CD1c-positive myeloid dendritic cell (primary cell): ENCODE measurements around the gene TSPEAR.
A peak's percentile ranks its signal among the peaks of the same experiment; 100 is the strongest.
"Not testable (repeated sequence)": the region's sequence is repeated elsewhere in the genome, so short reads cannot be mapped to it uniquely, and the experiment has no call there.

ENCODE experiments used
- DNase-seq: peaks from one replicate; pipeline ENCODE4 v3.0.0-alpha.2; 2016; ENCODE audit errors: extremely low spot score

The TSPEAR gene

DNA sequence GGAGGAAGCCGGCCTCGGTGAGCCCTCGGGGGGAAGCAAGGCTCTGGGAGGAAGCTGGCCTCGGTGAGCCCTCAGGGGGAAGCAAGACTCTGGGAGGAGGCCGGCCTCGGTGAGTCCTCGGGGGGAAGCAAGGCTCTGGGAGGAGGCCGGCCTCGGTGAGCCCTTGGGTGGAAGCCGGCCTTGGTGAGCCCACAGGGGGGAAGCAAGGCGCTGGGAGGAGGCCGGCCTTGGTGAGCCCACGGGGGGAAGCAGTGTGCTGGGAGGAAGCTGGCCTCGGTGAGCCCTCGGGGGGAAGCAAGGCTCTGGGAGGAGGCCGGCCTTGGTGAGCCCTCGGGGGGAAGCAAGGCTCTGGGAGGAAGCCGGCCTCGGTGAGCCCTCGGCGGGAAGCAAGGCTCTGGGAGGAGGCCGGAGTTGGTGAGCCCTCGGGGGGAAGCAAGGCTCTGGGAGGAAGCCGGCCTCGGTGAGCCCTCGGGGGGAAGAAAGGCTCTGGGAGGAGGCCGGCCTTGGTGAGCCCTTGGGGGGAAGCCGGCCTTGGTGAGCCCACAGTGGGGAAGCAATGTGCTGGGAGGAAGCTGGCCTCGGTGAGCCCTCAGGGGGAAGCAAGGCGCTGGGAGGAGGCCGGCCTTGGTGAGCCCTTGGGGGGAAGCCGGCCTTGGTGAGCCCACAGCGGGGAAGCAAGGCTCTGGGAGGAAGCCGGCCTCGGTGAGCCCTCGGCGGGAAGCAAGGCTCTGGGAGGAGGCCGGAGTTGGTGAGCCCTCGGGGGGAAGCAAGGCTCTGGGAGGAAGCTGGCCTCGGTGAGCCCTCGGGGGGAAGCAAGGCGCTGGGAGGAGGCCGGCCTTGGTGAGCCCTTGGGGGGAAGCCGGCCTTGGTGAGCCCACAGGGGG, 208.1 kb downstream of the TSPEAR start:
- not testable (repeated sequence) for DNase-seq

- no peak for DNase-seq
Observed at GRCh38 chr21:44502171-44502958, 209.0 kb downstream of the TSPEAR start.

DNA sequence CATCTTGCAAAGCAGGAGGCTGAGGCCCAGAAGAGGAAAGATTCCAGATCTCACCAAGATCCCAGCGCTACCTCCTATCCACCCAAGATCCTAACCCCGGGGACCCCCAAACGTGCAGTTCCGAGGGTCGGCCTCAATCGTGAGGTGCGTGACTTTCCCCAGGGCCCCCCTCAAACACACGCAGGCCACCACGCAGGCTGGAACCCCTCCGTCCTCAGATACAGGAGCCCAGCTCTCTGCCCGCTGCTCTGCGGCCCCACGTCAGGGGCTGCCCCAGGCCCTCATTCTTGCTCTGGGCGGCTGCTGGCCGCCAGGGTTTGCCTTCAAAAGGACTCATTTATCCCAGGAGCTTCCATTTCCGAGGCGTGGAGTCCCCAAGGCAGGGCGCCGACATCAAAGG, 211.3 kb downstream of the TSPEAR start:
- no peak for DNase-seq

- no peak for DNase-seq
Observed at GRCh38 chr21:44499631-44500030, 211.7 kb downstream of the TSPEAR start.

GRCh38 chr21:44499211-44499560, 212.2 kb downstream of the TSPEAR start:
- no peak for DNase-seq

GRCh38 chr21:44498280-44499210, 212.8 kb downstream of the TSPEAR start:
- no peak for DNase-seq

DNA sequence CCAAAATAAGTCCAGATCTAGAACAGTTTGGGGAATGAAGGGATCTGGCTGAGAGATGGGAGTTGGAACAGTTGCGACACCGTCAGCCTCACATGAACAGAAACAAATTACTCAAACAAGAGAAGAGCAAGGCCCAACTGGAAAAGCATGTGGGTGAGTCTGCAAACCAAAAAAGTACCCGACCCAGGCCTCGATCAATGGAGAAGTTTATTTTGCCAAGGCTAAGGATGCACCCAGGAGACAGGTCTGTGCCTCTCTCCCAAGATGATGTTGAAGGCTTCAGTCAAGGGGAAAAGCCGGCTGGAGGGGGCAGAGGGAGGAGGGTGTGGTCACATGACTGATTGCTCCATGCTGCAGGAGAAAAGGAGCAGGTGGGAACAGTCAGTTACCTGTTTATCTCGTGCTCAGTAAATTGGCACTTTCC, 213.7 kb downstream of the TSPEAR start:
- no peak for DNase-seq

- DNase-seq, result no peak
Observed at GRCh38 chr21:44496564-44497550, 214.5 kb downstream of the TSPEAR start.

DNA sequence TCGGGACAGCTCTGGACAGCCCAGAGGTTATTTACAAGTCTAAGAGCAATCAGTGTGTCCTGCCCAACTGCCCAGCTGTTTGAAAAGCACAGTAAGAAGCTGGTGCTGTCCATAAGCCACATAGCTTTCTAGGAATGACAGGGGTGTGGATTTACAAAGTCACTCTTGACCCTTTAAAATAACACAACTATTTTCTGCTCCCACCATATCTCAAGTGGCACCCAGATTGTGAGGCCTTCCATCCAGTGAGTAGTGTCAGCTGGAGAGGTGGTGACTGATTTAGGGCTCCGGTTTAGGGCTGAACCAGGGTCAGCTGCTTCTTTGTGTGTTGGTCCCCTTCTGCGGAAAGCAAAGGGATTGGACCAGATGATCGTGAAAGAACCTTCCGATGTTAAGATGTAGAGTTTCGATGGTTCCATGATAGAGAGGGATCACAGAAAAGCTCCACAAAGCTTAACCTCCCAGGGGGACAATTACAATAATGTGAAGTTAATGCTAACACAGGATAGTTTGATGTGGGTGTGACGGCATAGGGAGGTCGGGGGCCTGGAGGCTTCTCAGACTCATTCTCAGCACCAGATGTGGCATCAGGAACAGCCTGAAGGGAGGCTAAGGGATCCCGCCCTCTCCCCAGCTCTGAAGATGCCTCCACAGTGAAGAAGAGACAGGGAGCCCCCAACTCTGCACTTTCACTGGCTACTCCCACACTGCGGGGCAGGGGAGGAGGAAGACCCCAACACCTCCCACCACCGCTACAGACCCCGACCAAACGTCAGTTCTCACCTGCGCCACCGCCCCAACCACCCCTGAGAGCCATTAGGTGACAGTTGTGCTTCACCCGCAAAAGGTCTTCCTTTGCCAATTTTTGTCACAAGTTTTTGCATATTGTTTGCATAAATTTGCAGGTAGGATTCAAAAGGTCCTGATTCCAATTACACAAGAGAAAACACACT, 215.5 kb downstream of the TSPEAR start:
- no peak for DNase-seq

DNA sequence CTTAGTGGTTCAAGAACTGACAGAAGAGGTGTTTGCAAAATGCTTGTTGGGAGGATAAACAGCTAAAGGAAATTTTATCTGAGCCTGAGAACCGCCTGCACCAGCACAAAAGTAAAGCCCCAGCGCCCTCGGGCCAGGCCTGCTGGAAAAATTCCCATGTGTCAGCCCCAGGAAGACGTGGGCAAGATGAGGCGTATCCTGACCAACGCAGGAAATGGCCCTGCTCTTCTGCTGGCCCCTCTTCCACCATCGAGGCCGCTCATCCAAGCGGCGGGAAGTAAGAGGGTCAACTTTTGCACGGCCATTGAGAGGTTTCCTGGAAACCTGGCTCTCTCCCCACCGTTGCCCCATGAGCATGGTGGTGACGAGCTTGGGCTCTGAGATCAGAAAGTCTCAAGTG, 216.4 kb downstream of the TSPEAR start:
- DNase-seq, result no peak

- DNase-seq, result no peak
Observed at GRCh38 chr21:44494418-44494817, 217.0 kb downstream of the TSPEAR start.

DNA sequence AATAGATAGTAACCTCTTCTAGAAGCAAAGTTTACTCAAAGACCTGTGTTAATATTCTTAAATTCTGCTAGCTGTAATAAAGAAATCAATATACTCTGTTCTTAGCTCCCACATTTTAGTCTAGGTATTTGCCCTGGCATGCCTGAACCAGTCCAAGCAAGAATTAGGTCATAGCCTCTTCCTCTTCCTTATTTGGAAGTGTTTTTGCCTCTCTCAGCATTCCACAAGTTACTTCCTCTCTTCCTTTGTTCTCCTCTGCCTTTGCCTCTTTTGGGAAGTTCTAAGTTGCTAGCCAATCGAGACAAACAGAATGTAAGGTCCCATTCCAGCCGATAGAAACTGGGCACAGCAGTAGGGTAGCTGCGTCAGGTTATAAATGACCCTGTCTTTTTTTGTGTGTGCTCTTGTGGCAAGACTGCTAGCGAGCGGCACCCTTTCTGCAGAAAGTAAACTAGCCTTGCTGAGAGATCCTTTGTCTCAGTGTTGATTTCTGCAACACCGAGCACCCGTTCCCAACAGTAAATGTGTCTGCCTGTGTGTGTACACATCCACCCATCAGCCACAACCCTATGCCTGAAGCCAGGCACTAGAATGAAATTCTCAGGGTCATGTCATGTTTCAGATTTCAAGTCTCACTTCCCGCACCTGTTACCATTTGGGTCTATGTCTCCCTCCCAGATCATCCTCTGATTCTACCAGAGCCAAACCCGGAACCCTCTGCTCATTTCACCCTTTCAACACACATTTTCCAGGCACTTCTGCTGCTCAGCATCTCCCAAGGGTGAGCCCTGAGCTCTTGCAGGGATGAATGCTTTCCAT, 218.6 kb downstream of the TSPEAR start:
- DNase-seq, result peak; percentile 44

- no peak for DNase-seq
Observed at GRCh38 chr21:44490816-44491215, 220.6 kb downstream of the TSPEAR start.

DNA sequence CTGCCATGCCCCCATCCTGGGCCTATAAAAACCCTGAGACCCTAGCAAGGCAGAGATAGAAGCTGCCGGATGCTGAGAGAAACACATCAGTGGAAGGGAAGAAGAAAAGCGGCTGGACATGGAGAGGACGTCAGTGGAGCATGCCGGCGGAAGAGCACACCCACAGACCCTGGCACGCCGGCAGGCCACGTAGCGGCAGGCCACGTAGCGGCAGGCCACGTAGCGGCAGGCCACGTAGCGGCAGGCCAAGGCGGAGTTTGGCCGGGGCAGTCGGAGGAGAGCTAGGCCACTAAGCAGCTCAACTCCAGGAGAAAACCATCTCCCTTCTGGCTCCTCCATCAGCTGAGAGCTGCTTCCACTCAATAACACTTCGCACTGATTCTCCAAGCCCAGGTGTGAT, 221.0 kb downstream of the TSPEAR start:
- DNase-seq, result no peak

- no peak for DNase-seq
Observed at GRCh38 chr21:44489962-44490361, 221.4 kb downstream of the TSPEAR start.

DNA sequence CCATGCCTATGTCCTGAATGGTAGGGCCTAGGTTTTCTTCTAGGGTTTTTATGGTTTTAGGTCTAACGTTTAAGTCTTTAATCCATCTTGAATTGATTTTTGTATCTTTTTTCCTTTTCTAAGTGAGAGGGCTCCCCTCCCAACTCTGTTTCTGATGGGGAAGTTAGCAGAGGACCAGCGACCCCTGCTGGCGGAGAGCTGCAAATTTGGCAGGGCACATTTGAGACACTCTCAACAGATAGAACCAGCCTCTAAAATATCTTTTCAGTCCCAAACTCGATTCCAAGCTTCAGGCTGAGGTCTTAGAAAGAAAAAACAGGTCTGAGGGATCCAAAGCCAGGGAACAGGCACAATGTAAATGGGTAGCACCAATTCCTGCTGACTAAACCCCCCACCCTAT, 223.5 kb downstream of the TSPEAR start:
- peak; percentile 61 for DNase-seq

DNA sequence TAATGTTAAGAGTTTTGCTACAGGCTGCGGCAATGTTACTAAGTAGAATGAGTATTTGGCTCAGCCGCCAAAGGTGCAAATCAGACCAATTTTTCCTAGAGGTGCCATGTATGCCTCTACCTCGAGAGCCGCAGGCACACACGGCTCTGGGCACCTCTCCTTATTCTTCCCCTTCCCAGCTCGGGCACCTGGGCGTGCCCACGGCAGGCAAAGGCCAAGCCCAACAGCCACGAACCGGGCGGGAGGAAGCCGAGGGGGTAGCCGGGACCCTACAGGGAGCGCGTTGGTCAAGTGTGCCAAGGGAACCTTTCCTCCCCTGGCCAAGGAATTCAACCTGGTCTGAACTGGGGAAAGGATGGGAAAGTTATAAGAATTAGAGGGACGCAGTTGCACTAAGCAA, 225.1 kb downstream of the TSPEAR start:
- DNase-seq, result no peak

DNA sequence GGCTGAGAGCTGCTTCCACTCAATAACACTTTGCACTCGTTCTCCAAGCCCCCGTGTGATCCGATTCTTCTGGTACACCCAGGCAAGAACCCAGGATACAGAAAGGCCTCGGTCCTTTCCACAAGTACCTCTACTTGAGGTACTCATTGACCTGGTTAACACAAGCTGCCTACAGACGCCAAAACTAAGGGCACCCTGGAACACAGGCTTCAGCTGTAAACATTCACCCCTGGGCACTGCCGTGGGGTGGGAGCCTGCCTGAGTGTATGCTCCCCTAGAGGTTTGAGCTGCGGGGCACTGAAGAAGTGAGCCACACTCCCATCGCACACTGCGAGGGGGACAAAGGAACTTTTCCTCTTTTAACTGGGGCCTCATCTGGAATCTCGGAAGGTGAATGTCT, 225.6 kb downstream of the TSPEAR start:
- DNase-seq, result no peak
